ENCODE measurements around the gene QRSL1.
"Not testable (repeated sequence)": the region's sequence is repeated elsewhere in the genome, so short reads cannot be mapped to it uniquely, and the experiment has no call there.

QRSL1 gene

DNA sequence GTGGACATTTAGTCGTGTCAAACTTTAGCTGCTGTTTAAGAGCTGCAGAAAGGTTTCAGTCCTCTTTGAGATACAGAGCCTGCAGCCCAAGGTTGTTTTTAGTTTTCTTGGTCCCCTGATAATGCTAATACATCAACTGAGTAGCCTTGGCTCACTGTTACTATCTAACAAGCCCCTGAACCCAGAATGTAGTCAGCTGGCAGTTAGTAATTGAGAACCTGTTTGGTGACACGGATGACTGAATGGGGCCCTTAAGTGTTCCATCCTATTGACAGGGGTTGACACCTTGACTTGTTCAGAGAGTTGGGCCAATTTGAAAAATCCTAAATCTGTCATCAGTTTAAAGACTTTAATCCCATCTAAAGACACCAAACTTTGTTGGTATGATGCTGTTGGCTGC lies 2.9 kb upstream of the QRSL1 start:
- DNase-seq, result peak in 1 of 3 experiments; percentile 17

DNA sequence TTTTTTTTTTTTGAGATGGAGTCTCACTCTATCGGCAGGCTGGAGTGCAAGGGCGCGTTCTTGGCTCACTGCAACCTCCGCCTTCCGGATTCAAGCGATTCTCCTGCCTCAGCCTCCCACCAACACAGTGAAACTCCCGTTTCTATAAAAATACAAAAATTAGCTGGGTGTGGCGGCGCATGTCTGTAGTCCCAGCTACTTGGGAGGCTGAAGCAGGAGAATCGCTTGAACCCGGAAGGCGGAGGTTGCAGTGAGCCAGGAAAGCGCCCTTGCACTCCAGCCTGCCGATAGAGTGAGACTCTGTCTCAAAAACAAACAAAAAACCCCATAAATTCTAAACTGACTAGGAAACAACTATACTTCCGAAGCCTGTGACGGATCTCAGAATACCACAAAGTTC lies 1.6 kb upstream of the QRSL1 start:
- not testable (repeated sequence) for DNase-seq

DNA sequence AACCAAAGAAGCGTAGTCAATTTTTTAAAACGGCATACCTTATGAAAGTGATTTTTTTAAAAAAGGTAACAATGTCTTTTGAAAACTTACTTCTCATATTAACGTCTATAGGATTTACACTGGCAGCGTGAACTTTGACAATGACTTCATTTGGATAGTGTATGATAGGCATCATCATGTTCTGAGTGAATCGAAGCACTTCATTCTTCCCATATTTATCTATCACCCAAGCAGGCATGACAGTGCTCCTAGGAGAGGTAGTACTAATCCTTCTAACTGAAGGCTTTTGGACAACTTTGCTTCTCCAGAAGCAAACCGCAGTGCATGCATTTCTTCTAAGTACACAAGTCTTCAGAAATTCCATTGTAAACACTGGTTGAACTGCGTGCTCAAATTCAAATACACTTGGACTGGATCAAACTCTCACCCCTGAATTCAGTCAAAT lies 698 bp upstream of the QRSL1 start:
- DNase-seq, result peak in 1 of 3 experiments; percentile 25

DNA sequence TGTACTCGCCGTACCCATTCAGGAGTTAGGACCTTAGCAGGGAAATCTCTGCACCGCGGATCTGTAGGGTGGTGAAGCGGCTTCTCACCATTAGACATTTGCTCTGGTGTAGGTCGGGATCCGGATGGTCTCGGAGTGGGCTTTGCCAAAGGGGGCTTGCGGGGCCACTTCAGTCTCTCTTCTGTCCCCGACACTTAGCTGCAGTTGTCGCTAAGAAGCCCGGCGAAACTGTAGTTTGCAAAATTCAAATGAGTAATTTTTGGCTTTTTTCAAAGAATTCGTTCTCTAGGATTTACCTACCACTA lies 433 bp downstream of the QRSL1 start:
- DNase-seq, result peak in 1 of 3 experiments; percentile 36

DNA sequence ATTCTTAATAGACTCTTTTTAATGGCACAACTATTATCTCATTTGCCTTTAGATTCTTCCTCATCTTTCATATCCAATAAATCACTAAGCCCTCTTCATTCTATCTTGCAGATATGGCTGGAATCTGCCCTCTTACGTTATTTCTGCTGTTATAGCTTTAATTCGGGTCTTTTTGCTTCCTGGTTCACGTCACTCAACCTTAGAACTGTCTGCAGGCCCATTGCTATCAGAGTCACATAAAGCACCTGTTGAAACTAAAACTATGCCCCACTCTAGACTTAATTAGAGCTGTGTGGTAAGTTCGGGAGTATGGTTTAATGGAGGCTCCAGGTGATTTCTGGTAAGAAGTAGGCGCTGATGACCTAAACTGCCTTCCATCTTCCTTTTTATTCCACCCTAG lies 988 bp downstream of the QRSL1 start:
- peak; percentile 4 to 62 (median 4) for DNase-seq

DNA sequence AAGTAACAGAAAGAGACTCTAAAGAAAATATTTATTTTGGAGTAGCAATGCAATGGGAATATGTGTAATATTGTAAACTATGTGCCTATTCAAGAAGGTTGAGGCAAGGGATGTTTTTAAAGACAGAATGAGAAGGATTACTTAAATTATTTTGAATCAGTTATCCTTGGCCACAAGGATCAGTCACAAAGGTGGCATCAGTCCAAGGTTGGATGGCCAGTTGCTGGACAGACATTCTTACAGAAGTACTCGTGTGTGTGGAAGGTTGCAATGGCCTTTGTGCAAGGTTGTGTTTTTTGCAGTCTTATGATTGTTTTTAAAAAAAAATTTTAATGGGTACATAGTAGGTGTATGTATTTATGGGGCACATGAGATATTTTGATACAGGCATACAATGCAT lies 2.0 kb downstream of the QRSL1 start:
- DNase-seq, result no peak

DNA sequence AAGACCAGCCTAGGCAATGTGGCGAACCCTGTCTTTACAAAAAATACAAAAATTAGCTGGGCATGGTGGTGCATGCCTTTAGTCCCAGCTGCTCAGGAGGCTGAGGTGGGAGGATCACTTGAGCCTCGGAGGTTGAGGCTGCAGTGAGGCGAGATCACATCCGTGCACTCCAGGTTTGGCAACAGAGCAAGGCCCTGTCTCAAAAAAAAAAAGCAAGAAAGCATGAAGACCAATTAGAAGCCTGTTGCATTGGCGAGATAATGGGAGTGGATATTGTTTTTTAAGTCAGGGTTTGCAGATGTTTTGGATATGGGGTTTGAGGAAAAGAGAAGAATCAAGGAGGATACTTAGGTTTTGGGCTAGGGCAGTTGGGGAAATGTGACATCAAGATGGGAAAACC lies 5.2 kb downstream of the QRSL1 start:
- no peak for DNase-seq

DNA sequence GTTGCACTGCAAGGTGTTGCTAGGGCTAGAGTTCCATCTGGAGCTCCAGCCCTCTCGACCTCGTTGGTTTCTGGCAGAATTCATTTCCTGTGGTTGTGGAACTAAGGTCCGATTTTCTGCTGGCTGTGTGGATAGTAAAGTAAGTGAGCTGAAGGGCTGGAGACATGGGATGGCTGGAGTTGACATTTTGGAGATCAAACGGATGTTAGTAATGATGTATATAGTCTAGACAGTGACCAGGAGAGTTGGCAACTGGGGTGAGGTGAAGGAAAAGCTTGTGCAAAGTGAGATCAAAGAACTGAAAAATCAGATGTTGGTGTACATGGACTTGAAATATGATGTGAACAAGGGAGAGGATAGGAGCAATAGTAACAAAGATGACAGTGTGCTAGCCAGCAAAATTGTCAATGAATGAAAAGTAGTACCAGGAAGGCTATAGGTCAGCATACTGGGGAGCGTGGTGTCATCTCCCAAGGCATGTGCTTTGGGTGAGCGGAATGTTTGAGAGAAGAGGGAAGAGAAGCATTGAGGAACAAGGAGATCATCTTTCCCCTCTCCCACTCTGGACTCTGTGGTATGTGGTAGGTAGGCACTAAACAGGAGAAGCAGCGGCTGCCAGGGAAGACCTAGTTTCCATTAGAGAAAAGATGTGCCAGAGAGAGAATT lies 7.8 kb downstream of the QRSL1 start:
- DNase-seq, result no peak

DNA sequence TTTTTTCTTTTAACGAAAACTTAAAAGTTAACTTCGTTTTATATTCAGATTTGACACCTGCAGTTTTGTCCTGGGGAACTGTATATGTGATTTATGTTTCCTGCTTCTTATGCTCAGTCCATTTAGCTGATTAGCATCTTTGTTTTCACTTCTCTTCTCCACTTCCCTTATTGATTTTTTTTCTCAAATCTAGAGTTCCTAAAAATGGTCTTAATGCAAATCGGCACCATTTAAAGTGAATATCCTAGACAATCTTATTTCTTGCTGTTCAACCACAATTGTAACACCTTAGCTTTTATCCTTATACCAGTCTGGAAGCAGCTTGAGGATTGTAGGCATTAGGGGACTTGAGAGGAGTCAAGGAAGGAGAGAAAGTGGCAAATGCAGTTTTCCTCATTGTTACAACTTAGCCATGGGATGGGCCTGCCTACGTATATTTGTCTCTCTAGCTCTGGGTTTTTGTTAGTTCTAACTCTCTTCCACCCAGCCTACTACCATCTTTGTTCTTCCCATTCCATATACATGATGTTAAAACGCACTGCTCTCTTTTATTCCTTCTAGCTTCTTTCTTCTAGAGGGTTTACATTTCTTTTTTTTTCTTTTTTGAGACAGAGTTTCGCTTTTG lies 8.5 kb downstream of the QRSL1 start:
- DNase-seq, result no peak

DNA sequence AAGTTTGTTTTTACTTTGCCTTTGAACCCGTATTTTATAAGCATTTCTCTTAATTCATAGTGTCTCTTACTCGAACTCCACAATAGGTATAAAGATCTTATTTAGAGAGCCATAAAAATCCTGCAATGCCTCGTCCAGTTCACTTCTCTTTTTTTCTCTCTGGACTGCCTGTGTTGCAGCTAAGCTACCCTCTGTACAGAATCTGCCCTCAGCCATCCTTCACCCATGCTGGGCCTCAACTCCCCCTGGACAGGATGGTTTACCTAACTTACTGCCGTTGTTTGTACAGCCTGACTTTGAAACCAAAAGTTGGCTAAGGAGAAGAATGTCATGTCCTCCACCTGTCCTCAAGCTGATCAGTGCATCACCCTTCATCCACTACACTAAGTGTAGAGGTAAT lies 10.4 kb downstream of the QRSL1 start:
- no peak for DNase-seq

DNA sequence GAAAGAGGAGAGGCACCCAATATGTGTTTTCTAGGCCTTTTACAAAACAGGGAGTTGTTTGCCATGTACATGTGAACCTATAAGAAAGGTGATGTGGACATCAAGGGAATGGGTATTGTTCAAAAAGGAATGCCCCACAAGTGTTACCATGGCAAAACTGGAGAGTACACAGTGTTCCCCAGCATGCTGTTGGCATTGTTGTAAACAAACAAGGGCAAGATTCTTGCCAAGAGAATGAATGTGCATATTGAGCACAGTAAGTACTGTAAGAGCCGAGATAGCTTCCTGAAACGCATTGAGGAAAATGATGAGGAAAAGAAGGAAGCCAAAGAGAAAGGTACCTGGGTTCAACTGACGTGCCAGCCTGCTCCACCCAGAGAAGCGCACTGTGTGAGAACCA lies 13.1 kb downstream of the QRSL1 start:
- no peak for DNase-seq

DNA sequence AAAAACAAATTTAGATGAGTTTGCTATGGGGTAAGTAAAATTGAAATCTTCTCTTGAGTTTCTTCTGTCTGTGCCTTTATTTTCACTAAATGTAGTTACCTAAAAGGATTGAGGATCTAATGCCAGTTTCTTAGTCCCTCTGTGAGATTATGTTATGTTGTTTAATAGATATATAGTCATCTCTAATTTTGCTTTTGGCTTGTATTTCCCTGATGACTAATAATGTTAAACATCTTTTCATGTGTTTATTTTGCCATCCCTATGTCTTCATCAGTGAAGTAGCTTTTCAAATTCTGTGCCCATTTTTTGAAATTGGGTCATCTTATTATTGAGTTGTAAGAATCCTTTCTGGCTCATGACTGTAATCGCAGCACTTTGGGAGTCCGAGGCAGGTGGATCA lies 13.7 kb downstream of the QRSL1 start:
- no peak for DNase-seq

DNA sequence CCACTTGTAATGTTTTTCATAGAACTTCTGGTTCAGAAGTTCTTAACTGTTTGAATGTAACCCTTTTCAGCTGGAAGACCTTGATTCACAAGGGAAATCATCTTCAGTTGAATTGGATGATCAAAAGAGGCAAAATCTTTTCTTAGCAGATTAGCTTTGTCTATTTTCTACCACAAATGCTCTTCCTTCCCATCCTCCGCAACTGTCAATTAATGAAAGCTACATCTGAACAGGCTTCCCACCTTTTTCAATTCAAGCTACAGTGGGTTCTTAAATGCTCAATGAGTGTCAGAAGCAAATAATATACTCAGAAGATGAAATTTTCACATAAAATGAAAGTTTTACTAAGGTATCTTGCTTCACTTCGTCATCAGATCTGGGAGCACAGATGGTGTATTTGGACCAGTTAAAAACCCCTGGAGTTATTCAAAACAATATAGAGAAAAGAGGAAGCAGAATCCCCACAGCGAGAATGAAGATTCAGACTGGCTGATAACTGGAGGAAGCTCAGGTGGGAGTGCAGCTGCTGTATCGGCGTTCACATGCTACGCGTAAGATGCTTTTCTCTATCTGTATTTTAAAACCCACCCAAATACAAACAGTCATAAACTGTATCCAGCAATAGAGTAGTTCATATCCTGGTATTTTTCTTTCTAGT lies 19.4 kb downstream of the QRSL1 start:
- DNase-seq, result no peak

DNA sequence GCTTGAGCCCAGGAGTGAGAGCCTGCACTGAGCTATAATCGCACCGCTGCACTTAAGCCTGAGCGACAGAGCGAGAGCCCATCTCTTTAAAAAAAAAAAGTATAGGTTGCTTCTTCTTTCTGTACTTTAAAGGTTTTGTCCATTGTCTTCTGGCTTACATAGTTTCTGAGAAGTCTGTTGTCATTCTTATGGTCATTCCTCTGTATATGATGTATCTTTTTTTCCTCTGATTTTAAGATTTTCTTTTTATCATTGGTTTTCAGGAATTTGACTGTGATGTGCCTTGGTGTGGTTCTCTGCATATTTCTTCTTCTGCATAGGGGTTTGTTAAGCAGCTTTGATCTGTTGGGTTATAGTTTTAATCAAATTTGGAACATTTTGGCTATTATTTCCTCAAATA lies 29.1 kb downstream of the QRSL1 start:
- DNase-seq, result peak in 1 of 3 experiments; percentile 1

DNA sequence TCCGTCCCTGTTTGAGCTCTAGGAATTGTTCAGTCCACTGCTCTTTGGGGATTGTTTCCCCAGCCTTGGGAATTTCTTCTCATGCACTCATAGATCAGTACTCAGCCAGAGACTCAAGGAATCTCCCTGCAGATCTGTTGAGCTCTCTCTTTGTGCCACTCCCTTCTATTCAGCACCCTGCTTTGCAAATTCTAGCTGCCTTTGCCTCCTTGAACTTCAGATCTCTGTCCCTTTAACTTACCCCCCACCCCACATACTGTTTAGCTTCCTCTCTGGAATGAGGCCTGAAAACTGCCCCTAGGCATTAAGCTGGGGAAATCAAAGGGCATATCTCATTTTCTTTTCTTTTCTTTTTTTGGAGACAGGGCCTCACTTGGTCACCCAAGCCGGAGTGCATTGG lies 30.5 kb downstream of the QRSL1 start:
- DNase-seq, result no peak

DNA sequence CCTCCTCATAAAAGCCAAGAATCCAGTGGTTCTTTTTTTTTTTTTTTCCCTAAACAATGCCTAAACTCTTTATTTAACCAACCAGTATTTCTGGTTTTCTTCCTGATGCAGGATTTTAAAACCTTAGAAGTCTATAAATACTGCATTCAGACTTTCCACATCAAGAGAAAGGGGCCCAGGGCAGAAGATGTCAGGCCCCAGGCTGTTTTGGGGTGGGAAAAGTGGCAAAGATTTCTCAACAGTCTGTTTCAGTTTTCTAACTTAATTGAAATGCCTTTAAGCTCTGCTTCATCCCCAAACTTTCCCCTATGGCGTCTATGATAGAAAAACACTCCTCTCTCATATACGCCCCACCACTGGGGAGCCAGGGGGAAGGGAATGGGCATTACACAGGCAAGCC lies 33.1 kb downstream of the QRSL1 start:
- no peak for DNase-seq

DNA sequence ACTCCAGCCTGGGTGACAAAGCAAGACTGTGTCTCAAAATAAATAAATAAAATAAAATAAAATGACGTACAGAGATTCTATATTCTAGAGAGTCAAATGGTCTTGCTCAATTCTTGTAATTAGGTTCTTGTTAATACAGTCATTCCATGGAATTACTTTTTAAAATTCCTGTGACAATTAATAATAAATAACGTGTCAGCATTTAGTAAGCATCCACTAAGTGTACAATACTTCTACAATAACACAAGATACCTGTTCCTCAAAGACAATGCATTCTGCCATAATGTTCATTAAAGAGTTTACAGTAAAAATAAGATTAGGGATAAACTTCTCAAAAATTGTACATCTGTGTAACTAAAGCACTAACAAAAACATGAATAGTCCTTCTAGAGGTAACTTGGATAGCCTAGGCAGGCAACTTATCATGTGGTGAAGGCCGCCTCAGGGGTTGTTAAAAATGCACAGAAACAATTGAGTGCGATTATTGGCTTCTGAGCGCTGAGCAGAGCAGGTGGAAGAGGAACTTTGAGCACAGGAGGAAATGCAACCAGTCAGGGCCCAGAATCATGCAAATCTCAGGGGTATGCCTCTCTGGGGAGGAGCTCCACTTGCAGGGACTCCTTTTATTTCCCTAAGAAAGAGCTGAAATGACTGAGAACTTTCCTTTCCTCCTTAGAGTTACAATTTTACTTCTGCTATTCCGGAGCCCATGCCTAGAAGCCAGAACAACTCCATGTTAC lies 37.1 kb downstream of the QRSL1 start:
- DNase-seq, result no peak

DNA sequence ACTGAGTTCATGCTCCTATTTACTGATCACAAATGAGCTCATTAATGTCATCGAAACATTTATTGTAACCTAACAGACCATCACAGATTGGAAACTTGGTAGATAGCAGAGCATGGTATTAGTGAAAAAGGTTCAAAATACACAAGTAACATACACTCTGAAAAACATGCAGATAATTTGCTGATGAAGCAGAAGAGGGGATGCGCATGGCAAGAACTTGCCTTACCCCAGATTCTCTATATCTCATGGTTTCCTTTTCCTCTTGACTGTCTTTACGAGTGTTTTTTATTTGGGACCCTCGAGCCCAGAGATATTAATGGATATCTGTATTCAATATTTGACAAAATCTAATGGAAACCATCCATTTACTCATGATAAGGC lies 37.6 kb downstream of the QRSL1 start:
- no peak for DNase-seq

DNA sequence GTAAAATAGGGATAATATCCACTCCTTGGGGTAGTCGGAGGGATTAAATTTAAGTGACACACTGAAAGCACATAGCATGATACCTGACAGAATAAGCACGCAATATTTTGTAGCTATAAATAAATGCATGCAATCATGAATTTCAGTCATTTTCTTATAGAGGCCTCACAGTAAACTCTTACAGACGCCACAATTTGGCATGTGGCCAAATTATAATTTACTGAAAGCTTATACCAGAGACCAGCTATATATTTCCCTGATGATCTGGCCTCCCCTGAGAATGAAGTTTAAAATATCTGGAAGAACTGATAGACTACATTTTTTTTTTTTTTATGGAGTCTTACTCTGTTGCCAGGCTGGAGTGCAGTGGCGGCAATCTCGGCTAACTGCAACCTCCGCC lies 40.9 kb downstream of the QRSL1 start:
- peak in 1 of 3 experiments; percentile 8 for DNase-seq

DNA sequence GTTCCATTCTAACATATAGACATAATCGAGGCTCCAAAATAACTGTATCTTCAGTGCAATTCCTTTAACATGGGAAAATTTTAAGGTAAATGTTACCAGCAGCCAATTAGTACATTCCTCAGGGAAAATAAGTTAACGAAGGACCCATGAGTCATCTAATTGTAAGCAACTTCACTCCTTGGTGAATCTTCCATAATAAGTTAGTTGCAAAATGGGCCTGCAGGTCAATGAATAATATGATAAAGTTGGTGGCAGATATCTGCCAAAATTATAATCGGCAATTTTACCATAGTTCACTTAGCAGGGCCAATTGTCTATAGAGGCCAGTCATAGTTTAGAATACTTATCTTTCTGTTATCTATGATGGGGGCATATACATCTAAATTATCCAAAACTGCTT lies 42.3 kb downstream of the QRSL1 start:
- no peak for DNase-seq

DNA sequence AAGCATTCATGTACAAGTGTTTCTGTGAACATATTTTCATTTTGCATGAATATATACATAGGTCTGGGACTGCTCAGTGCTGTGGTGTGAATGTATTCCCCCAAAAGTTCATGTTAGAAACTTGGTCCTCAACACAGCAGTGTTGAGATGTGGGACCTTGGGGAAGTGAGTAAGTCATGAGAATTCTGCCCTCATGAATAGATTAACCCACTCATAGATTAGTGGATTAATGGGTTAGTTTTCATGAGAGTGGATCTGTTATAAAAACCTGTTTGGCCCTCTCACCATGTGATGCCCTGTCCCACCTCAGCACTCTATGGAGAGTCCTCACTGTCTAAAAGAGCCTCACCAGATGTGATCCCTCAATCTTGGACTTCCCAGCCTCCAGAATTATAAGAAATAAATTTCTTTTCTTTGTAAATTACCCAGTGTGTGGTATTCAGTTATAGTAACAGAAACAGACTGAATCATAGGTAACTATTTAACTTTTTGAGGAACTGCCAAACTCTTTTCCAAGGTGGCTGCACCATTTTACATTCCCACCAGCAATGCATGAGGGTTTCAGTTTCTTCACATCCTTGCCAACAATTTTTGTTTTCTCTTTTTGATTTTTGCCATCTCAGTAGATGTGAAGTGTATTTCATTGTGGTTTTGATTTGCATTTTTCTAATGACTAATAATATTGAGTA lies 45.3 kb downstream of the QRSL1 start:
- DNase-seq, result no peak

DNA sequence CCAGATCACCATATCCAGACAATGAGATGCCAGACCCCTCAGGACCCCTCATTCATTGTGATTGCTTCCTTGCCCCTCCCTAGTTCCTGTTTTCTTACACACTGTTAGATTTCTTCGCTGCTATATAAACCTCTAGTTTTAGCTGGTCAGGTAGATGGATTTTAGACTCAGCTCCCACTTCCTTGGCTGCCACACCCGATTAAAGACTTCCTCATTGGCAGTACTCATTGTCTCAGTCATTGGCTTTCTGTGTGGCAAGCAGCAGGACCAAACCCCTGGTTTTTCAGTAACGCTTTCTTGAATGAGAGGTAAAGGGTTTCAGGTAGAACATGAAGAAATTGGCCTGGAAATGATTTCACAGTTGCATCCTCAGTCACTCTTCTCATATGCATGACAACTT lies 47.9 kb downstream of the QRSL1 start:
- DNase-seq, result no peak

DNA sequence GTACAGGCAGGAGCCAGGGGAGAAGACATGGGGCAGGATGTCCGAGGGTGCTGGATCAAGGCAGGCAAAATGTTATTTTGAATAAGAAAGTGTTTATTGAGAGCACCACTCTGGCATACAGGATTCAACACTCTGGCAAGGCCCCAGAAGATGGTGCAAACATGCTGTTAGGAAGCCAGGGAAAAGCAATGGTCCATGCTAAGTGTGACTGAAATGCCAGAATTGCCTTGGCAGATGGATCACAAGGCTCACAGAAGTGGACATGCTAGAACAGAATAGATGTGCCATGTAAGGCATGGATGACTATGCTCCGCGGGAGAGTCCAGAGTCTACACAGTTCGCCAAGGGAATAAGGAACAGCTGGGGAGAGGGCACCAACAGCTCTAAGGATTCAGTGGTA lies 54.6 kb downstream of the QRSL1 start:
- DNase-seq, result no peak
